Mesothelial cell of epicardium (in vitro differentiated cells): ENCODE data around the gene RRP1. TPM values are rescaled to one million over a fixed set of nuclear protein-coding genes. Genes with fewer than 3 reads are reported as not detected.

Source experiments
- DNase-seq, 2 experiments: peaks; one replicate each; pipeline ENCODE4 v3.0.0; 2021; ENCODE audit warnings: low spot score in 2 of 2; ENCODE audit not compliant: unreplicated experiment in 2 of 2
- H3K27ac Mint-ChIP-seq: 2 replicates; pipeline ENCODE4 v1.8.0; 2021; ENCODE audit warnings: mixed read lengths
- H3K27me3 Mint-ChIP-seq: 2 replicates; pipeline ENCODE4 v1.8.0; 2021; ENCODE audit warnings: low read depth, mixed read lengths
- H3K36me3 Mint-ChIP-seq: 2 replicates; pipeline ENCODE4 v1.8.0; 2021; ENCODE audit warnings: mixed read lengths
- H3K4me1 Mint-ChIP-seq: 2 replicates; pipeline ENCODE4 v1.8.0; 2021; ENCODE audit warnings: mixed read lengths
- H3K4me3 Mint-ChIP-seq: 2 replicates; pipeline ENCODE4 v1.8.0; 2021; ENCODE audit warnings: mild to moderate bottlenecking, moderate library complexity, mixed read lengths
- H3K9me3 Mint-ChIP-seq: 2 replicates; pipeline ENCODE4 v1.8.0; 2021; ENCODE audit warnings: mixed read lengths
- CTCF ChIP-seq: fragments of 200-600 bp; sonication (generic); IDR thresholded peaks from one replicate; pipeline ENCODE4 v1.5.0; 2021; ENCODE audit warnings: antibody characterized with exemption; ENCODE audit not compliant: unreplicated experiment
- total RNA-seq: library from RNA; stranded (reverse); gene quantifications from 3 replicates; pipeline ENCODE4 v1.2.1, GENCODE V29; 2021

Gene RRP1
- total RNA-seq, 1 donor from 2014 or later = 44.5 TPM

- Mint-ChIP-seq H3K27ac (no peak overlapping the region), H3K9me3 (peaks cover 3% of the 10 kb centered on the region), H3K36me3 (no peaks in the 10 kb centered on the region), H3K4me1 (no peaks in the 10 kb centered on the region), H3K4me3 (no peak overlapping the region), H3K27me3 (peaks cover 8% of the 10 kb centered on the region)
- no peak for TF ChIP-seq CTCF
- no peak for DNase-seq
Observed at GRCh38 chr21:43829575-43830119, 40.3 kb downstream of the RRP1 start.

- H3K9me3 Mint-ChIP-seq = peaks cover 3% of the 10 kb centered on the region
- no peak for TF ChIP-seq CTCF
- no peaks in the 10 kb centered on the region for H3K36me3 Mint-ChIP-seq
- peaks cover 13% of the 10 kb centered on the region for H3K27me3 Mint-ChIP-seq
- H3K27ac Mint-ChIP-seq = no peak overlapping the region
- no peak for DNase-seq
- no peak overlapping the region for H3K4me3 Mint-ChIP-seq
- H3K4me1 Mint-ChIP-seq = no peaks in the 10 kb centered on the region
Observed at GRCh38 chr21:43832158-43832550, 42.8 kb downstream of the RRP1 start.

- H3K36me3 Mint-ChIP-seq = no peaks in the 10 kb centered on the region
- no peak overlapping the region for H3K4me3 Mint-ChIP-seq
- peaks cover 3% of the 10 kb centered on the region for H3K9me3 Mint-ChIP-seq
- H3K27me3 Mint-ChIP-seq = peaks cover 16% of the 10 kb centered on the region
- TF ChIP-seq CTCF = no peak
- no peaks in the 10 kb centered on the region for H3K4me1 Mint-ChIP-seq
- H3K27ac Mint-ChIP-seq = no peak overlapping the region
- DNase-seq = no peak
Observed at GRCh38 chr21:43832648-43833047, 43.3 kb downstream of the RRP1 start.

GRCh38 chr21:43834146-43834905 lies 44.9 kb downstream of the RRP1 start:
- Mint-ChIP-seq H3K36me3 (no peaks in the 10 kb centered on the region), H3K4me1 (no peaks in the 10 kb centered on the region), H3K27me3 (peaks cover 16% of the 10 kb centered on the region), H3K27ac (no peak overlapping the region), H3K4me3 (no peak overlapping the region), H3K9me3 (peaks cover 3% of the 10 kb centered on the region)
- no peak for DNase-seq
- no peak for TF ChIP-seq CTCF

GRCh38 chr21:43835050-43835449 lies 45.7 kb downstream of the RRP1 start:
- no peak for DNase-seq
- TF ChIP-seq CTCF = no peak
- H3K36me3 Mint-ChIP-seq = no peaks in the 10 kb centered on the region
- H3K27ac Mint-ChIP-seq = no peak overlapping the region
- H3K9me3 Mint-ChIP-seq = peaks cover 3% of the 10 kb centered on the region
- H3K4me1 Mint-ChIP-seq = no peaks in the 10 kb centered on the region
- H3K4me3 Mint-ChIP-seq = no peak overlapping the region
- peaks cover 12% of the 10 kb centered on the region for H3K27me3 Mint-ChIP-seq
